ENCODE data around the gene OOEP.

The OOEP gene

DNA sequence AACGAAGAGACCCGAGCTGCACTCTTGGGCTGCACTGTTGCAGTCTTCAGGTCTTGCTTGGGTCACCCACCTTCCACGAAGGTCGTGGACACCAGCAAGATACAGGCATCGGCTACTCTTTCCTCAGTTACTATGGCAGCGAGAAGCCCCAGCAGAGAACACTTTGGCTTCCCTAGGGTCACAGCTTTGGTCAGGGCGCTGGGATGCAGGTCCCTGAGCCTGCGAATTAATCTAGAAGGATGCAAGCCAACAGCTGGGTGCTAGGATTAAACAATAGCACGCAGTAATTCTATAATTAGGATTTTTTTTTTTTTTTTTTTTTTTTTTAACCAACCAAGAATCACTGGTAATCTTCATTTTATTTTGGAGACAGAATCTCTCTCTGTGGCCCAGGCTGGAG is 5.1 kb downstream of the OOEP start:
- Histone ChIP-seq H3K36me3 (ENCODE audit: control insufficient read depth, low read length) (no peaks in the 10 kb centered on the region), H3K4me3 (ENCODE audit: low read length) (no peak overlapping the region), H3K27ac (ENCODE audit: low read depth, low read length) (no peak overlapping the region), H3K4me1 (ENCODE audit: control insufficient read depth, low read length) (no peaks in the 10 kb centered on the region), H3K27me3 (ENCODE audit: control insufficient read depth, low read length) (no peaks in the 10 kb centered on the region), H3K79me2 (ENCODE audit: control insufficient read depth, low read length) (no peaks in the 10 kb centered on the region), H3K9me3 (ENCODE audit: control insufficient read depth, insufficient read depth, low read length) (no peaks in the 10 kb centered on the region), H3K9me2 (replicated peaks; ENCODE audit: control insufficient read depth, low read length) (no peaks in the 10 kb centered on the region), H3K4me2 (ENCODE audit: low read length) (no peak overlapping the region), H4K20me1 (ENCODE audit: control insufficient read depth, insufficient read depth, low read depth, low read length) (no peaks in the 10 kb centered on the region), H3F3A (ENCODE audit: control insufficient read depth, insufficient read depth) (no peaks in the 10 kb centered on the region)
- TF ChIP-seq, protein P1, sequence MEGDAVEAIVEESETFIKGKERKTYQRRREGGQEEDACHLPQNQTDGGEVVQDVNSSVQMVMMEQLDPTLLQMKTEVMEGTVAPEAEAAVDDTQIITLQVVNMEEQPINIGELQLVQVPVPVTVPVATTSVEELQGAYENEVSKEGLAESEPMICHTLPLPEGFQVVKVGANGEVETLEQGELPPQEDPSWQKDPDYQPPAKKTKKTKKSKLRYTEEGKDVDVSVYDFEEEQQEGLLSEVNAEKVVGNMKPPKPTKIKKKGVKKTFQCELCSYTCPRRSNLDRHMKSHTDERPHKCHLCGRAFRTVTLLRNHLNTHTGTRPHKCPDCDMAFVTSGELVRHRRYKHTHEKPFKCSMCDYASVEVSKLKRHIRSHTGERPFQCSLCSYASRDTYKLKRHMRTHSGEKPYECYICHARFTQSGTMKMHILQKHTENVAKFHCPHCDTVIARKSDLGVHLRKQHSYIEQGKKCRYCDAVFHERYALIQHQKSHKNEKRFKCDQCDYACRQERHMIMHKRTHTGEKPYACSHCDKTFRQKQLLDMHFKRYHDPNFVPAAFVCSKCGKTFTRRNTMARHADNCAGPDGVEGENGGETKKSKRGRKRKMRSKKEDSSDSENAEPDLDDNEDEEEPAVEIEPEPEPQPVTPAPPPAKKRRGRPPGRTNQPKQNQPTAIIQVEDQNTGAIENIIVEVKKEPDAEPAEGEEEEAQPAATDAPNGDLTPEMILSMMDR (IDR thresholded peaks at IDR 0.05; ENCODE audit: low read depth, low read length, poor library complexity, severe bottlenecking), result no peak
- no peak for TF ChIP-seq EZH2phosphoT487 (IDR thresholded peaks at IDR 0.05; ENCODE audit: borderline replicate concordance, low read length)

DNA sequence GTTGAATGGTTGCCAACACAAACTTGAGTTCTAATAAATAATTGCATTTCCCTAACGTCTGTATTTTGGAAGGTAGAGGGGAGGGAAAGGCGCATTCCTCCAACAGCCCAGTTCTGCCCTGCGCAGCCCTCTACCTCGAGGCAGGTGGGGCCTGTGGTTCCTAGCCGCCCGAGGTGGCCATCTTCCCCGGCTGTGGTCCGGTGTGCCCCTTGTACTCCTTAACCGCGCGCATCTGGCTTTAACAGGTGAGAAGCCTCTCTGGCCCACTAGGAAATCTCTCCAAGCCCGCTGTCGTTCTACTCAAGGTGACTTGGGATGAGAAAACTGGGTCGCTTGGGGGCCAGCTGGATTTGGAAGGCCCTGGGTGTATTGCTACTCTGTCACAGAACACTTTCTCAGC is 5.6 kb downstream of the OOEP start:
- Histone ChIP-seq H3K9me3 (ENCODE audit: control insufficient read depth, insufficient read depth, low read length) (no peaks in the 10 kb centered on the region), H3K9me2 (replicated peaks; ENCODE audit: control insufficient read depth, low read length) (no peaks in the 10 kb centered on the region), H3F3A (ENCODE audit: control insufficient read depth, insufficient read depth) (no peaks in the 10 kb centered on the region), H3K79me2 (ENCODE audit: control insufficient read depth, low read length) (no peaks in the 10 kb centered on the region), H3K36me3 (ENCODE audit: control insufficient read depth, low read length) (no peaks in the 10 kb centered on the region), H3K4me3 (ENCODE audit: low read length) (no peak overlapping the region), H4K20me1 (ENCODE audit: control insufficient read depth, insufficient read depth, low read depth, low read length) (no peaks in the 10 kb centered on the region), H3K27ac (ENCODE audit: low read depth, low read length) (no peak overlapping the region), H3K4me2 (ENCODE audit: low read length) (no peak overlapping the region), H3K27me3 (ENCODE audit: control insufficient read depth, low read length) (no peaks in the 10 kb centered on the region), H3K4me1 (ENCODE audit: control insufficient read depth, low read length) (no peaks in the 10 kb centered on the region)
- TF ChIP-seq, protein P1 (IDR thresholded peaks at IDR 0.05; ENCODE audit: low read depth, low read length, poor library complexity, severe bottlenecking), result no peak
- no peak for TF ChIP-seq EZH2phosphoT487 (IDR thresholded peaks at IDR 0.05; ENCODE audit: borderline replicate concordance, low read length)

DNA sequence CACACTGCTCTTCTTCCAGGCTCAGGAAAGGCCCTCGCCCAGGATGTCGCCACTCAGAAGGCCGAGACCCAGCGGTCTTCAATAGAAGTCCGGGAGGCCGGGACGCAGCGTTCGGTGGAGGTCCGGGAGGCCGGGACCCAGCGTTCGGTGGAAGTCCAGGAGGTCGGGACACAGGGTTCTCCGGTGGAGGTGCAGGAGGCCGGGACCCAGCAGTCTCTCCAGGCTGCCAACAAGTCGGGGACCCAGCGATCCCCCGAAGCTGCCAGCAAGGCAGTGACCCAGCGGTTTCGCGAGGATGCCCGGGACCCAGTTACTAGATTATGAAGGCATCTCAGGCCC is 6.2 kb downstream of the OOEP start:
- no peaks in the 10 kb centered on the region for H3K4me1 ChIP-seq (ENCODE audit: control insufficient read depth, low read length)
- no peaks in the 10 kb centered on the region for H3K27me3 ChIP-seq (ENCODE audit: control insufficient read depth, low read length)
- H3K4me2 ChIP-seq (ENCODE audit: low read length), result no peak overlapping the region
- no peaks in the 10 kb centered on the region for H4K20me1 ChIP-seq (ENCODE audit: control insufficient read depth, insufficient read depth, low read depth, low read length)
- no peaks in the 10 kb centered on the region for H3K36me3 ChIP-seq (ENCODE audit: control insufficient read depth, low read length)
- no peaks in the 10 kb centered on the region for H3F3A ChIP-seq (ENCODE audit: control insufficient read depth, insufficient read depth)
- H3K9me3 ChIP-seq (ENCODE audit: control insufficient read depth, insufficient read depth, low read length), result no peaks in the 10 kb centered on the region
- no peak overlapping the region for H3K27ac ChIP-seq (ENCODE audit: low read depth, low read length)
- TF ChIP-seq, protein P1 (IDR thresholded peaks at IDR 0.05; ENCODE audit: low read depth, low read length, poor library complexity, severe bottlenecking), result no peak
- TF ChIP-seq EZH2phosphoT487 (IDR thresholded peaks at IDR 0.05; ENCODE audit: borderline replicate concordance, low read length), result no peak
- no peak overlapping the region for H3K4me3 ChIP-seq (ENCODE audit: low read length)
- no peaks in the 10 kb centered on the region for H3K9me2 ChIP-seq (replicated peaks; ENCODE audit: control insufficient read depth, low read length)
- no peaks in the 10 kb centered on the region for H3K79me2 ChIP-seq (ENCODE audit: control insufficient read depth, low read length)
